Gastroesophageal sphincter (tissue), 4 donors: ENCODE results near the gene JCHAIN. TPM values are rescaled to one million over a fixed set of nuclear protein-coding genes. Genes with fewer than 3 reads are reported as not detected.
"Not testable (repeated sequence)": the region's sequence is repeated elsewhere in the genome, so short reads cannot be mapped to it uniquely, and the experiment has no call there.

Experiments
- ATAC-seq: fragments of 150-250 bp; one replicate; pipeline ENCODE4 v1.9.1; 2016; ENCODE audit warnings: mild to moderate bottlenecking, moderate library complexity
- H3K27ac ChIP-seq, 4 donors: fragments of 200-600 bp; sonication (generic) in 3 of 4; 1 replicate in 3 of 4; 2 replicates in 1 of 4; pipeline ENCODE4 v1.5.1; 2016 to 2019
- H3K27me3 ChIP-seq: fragments of 200-600 bp; sonication (generic); one replicate; pipeline ENCODE4 v1.5.1; 2019
- H3K36me3 ChIP-seq, 2 donors: fragments of 200-600 bp; sonication (generic); one replicate each; pipeline ENCODE4 v1.5.1; 2019; ENCODE audit warnings: control low read depth in 1 of 2
- H3K4me1 ChIP-seq, 3 donors: fragments of 200-600 bp; sonication (generic); 1 replicate in 2 of 3; 2 replicates in 1 of 3; pipeline ENCODE4 v1.5.1; 2016 to 2019; ENCODE audit warnings: control low read depth in 2 of 3
- H3K4me3 ChIP-seq, 2 donors: fragments of 200-600 bp; sonication (generic); one replicate each; pipeline ENCODE4 v1.5.1; 2019; ENCODE audit warnings: mild to moderate bottlenecking in 1 of 2, moderate library complexity in 1 of 2
- H3K9me3 ChIP-seq, 3 donors: fragments of 200-600 bp; sonication (generic); one replicate each; pipeline ENCODE4 v1.5.1; 2017 to 2019; ENCODE audit warnings: control low read depth in 2 of 3
- EP300 ChIP-seq: sonication (generic); formaldehyde crosslinking; IDR thresholded peaks from one replicate; pipeline ENCODE4 v1.6.1; 2017; ENCODE audit warnings: antibody characterized with exemption, mild to moderate bottlenecking
- POLR2A ChIP-seq, 2 donors: fragments of 450-650 bp; IDR thresholded peaks; one replicate each; pipeline ENCODE4 v1.6.1; 2017; ENCODE audit warnings: antibody characterized with exemption in 2 of 2, mild to moderate bottlenecking in 2 of 2, moderate library complexity in 1 of 2
- POLR2AphosphoS5 ChIP-seq: sonication (generic); formaldehyde crosslinking; IDR thresholded peaks from one replicate; pipeline ENCODE4 v1.6.1; 2017; ENCODE audit warnings: antibody characterized with exemption
- WGBS, 2 donors: methylation state at CpG; one replicate each; pipeline ENCODE4 v1.1.5; 2018; ENCODE audit warnings: low coverage in 1 of 2; 5-methylcytosine and 5-hydroxymethylcytosine counted together
- total RNA-seq, 4 donors: library from RNA; depleted of rRNA; stranded (reverse); fragments of >200 nt; gene quantifications; one replicate each; pipeline ENCODE4 v1.1.0, GENCODE V29; 2016
- TF ChIP-seq, protein P1 (sequence below), 4 experiments: fragments of 200-600 bp in 2 of 4; fragments of 450-650 bp in 2 of 4; sonication (generic) in 1 of 4; IDR thresholded peaks; one replicate each; pipeline ENCODE4 v1.5.1; 2017 to 2019; ENCODE audit warnings: antibody characterized with exemption in 4 of 4, mild to moderate bottlenecking in 2 of 4, moderate library complexity in 2 of 4

The JCHAIN gene
- total RNA-seq, 4 donors from 2014 or later, result 2.3 to 24.6 (median 7.8) TPM; not detected in 1

GRCh38 chr4:70701271-70701670, 35.0 kb upstream of the JCHAIN start:
- Histone ChIP-seq H3K9me3 (no peaks in the 10 kb centered on the region), H3K36me3 (no peaks in the 10 kb centered on the region), H3K27me3 (no peaks in the 10 kb centered on the region), H3K27ac (no peak overlapping the region), H3K4me3 (no peak overlapping the region), H3K4me1 (peaks cover 0 to 14% (median 2%) of the 10 kb centered on the region in 3 donors)
- ATAC-seq, result no peak
- TF ChIP-seq, protein P1, sequence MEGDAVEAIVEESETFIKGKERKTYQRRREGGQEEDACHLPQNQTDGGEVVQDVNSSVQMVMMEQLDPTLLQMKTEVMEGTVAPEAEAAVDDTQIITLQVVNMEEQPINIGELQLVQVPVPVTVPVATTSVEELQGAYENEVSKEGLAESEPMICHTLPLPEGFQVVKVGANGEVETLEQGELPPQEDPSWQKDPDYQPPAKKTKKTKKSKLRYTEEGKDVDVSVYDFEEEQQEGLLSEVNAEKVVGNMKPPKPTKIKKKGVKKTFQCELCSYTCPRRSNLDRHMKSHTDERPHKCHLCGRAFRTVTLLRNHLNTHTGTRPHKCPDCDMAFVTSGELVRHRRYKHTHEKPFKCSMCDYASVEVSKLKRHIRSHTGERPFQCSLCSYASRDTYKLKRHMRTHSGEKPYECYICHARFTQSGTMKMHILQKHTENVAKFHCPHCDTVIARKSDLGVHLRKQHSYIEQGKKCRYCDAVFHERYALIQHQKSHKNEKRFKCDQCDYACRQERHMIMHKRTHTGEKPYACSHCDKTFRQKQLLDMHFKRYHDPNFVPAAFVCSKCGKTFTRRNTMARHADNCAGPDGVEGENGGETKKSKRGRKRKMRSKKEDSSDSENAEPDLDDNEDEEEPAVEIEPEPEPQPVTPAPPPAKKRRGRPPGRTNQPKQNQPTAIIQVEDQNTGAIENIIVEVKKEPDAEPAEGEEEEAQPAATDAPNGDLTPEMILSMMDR (IDR thresholded peaks at IDR 0.05), result no peak
- TF ChIP-seq EP300, result no peak
- no peak for TF ChIP-seq POLR2AphosphoS5
- WGBS, 2 donors, result 83 to 100% methylated on average over 1 of the region's 1 CpG

DNA sequence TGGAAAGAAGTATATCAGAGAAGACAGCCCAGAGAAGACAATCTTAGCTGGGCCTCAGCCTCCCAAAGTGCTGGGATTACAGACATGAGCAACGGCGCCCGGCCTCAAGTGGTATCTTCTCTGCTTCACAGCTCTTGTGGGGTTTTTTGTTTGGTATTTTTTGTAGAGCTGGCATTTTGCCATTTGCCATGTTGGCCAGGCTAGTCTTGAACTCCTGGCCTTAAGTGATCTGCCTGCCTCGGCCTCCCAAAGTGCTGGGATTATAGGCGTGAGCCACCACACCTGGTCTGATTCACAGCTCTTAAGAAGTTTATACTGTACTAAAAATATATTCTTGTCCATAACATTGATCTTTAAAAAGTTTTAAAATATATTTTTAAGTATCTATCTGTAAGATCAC, 34.4 kb upstream of the JCHAIN start:
- peaks cover 0 to 9% (median 0%) of the 10 kb centered on the region in 3 donors for H3K4me1 ChIP-seq
- H3K27me3 ChIP-seq, result no peaks in the 10 kb centered on the region
- WGBS, 2 donors, result 81 to 88% methylated on average over 5 of the region's 5 CpGs
- ATAC-seq, result no peak
- no peak overlapping the region for H3K4me3 ChIP-seq
- no peaks in the 10 kb centered on the region for H3K9me3 ChIP-seq
- no peak overlapping the region for H3K27ac ChIP-seq
- TF ChIP-seq POLR2A (IDR thresholded peaks at IDR 0.05), result no peak
- no peak for TF ChIP-seq EP300
- TF ChIP-seq POLR2AphosphoS5, result no peak
- TF ChIP-seq, protein P1 (IDR thresholded peaks at IDR 0.05), result no peak
- H3K36me3 ChIP-seq, result no peaks in the 10 kb centered on the region

DNA sequence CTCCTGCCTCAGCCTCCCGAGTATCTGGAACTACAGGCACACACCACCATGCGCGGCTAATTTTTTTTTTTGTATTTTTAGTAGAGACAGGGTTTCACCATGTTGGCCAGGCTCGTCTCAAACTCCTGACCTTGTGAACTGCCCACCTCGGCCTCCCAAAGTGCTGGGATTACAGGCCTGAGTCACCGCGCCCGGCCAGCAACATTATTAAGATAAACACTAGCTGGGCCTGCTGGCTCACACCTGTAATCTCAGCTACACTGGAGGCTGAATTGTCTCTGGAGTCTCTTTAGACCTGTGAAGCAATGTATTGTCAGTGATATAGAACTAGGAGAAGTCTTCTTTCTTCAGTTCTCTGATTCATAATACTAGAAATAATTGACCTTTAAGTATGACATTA, 32.1 kb upstream of the JCHAIN start:
- not testable (repeated sequence) for H3K9me3 ChIP-seq, H3K27ac ChIP-seq, H3K36me3 ChIP-seq, H3K4me3 ChIP-seq, H3K27me3 ChIP-seq, H3K4me1 ChIP-seq, ATAC-seq
- WGBS, 2 donors, result 60 to 83% methylated on average over 8 of the region's 8 CpGs

- ATAC-seq, H3K27ac ChIP-seq, H3K27me3 ChIP-seq, H3K4me3 ChIP-seq, H3K9me3 ChIP-seq: not testable (repeated sequence)
- WGBS, 2 donors, result 80 to 98% methylated on average over 1 to 7 of the region's 7 CpGs
- Histone ChIP-seq H3K36me3 (peaks cover 0 to 23% of the 10 kb centered on the region in 2 donors), H3K4me1 (peaks cover 2 to 32% (median 13%) of the 10 kb centered on the region in 3 donors)
These were observed 28.3 kb upstream of the JCHAIN start for GRCh38 chr4:70694633-70695032.

DNA sequence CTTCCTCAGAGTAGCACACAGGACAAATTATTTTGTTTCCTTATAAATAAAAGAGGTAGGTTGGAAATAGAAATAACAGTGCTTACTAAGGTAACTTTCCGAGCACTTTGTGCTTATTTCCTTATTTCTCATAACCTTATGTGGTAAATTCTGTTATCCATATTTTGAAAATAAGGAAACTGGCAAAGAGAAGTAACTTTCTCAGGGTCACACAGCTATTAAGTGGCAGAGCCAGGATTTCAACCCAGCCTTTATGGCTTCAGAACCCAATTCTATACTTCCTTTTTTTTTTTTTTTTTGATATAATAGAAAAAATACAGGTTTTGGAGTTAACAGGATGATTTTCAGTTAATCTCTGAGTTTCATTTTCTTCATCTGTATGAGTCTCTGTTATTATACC, 25.4 kb upstream of the JCHAIN start:
- no peak for ATAC-seq
- Histone ChIP-seq H3K4me3 (no peak overlapping the region), H3K9me3 (no peaks in the 10 kb centered on the region), H3K36me3 (peaks cover 0 to 23% of the 10 kb centered on the region in 2 donors), H3K27me3 (no peaks in the 10 kb centered on the region), H3K27ac (no peak overlapping the region), H3K4me1 (peaks cover 4 to 49% (median 18%) of the 10 kb centered on the region in 3 donors)
- 72 to 75% methylated on average over 1 of the region's 1 CpG for WGBS, 2 donors
- TF ChIP-seq POLR2AphosphoS5, result no peak
- no peak for TF ChIP-seq POLR2A (IDR thresholded peaks at IDR 0.05)
- TF ChIP-seq, protein P1 (IDR thresholded peaks at IDR 0.05), result no peak
- TF ChIP-seq EP300, result no peak

- Histone ChIP-seq H3K36me3 (peaks cover 0 to 23% of the 10 kb centered on the region in 2 donors), H3K27ac (peak overlapping the region; percentile 76 to 94 (median 92)), H3K27me3 (no peaks in the 10 kb centered on the region), H3K9me3 (no peaks in the 10 kb centered on the region), H3K4me3 (peak overlapping the region; percentile 86 to 96), H3K4me1 (peaks cover 4 to 49% (median 18%) of the 10 kb centered on the region in 3 donors)
- 1 to 3% methylated on average over 14 to 19 of the region's 19 CpGs for WGBS, 2 donors
- TF ChIP-seq POLR2A (IDR thresholded peaks at IDR 0.05), result no peak
- TF ChIP-seq POLR2AphosphoS5, result no peak
- TF ChIP-seq, protein P1 (IDR thresholded peaks at IDR 0.05), result no peak
- TF ChIP-seq EP300, result no peak
- ATAC-seq, result no peak
These were observed 22.5 kb upstream of the JCHAIN start for GRCh38 chr4:70688795-70689231.
